ENCODE measurements around the gene MRPS25. TPM values are rescaled to one million over a fixed set of nuclear protein-coding genes. Genes with fewer than 3 reads are reported as not detected.

MRPS25 gene
- total and polyA plus RNA-seq, 2 donors (not counting 3 experiments of a cell fraction or from before 2014, with no cell fraction given) = 32.5 to 68.7 TPM

- BruUV-seq (replicated peaks) = no TSS peak
- no peak for DNase-seq (ENCODE audit: low read depth, low spot score)
- Histone ChIP-seq H3K9me1 (replicated peaks; ENCODE audit: control insufficient read depth, extremely low read depth, insufficient read depth, low read length) (no peaks in the 10 kb centered on the region), H3K36me3 (ENCODE audit: control insufficient read depth in 2 of 2, extremely low read depth in 1 of 2, insufficient read depth in 2 of 2, low read length in 2 of 2) (peaks cover 25 to 29% of the 10 kb centered on the region in 2 experiments), H4K20me1 (replicated peaks; ENCODE audit: control insufficient read depth, extremely low read depth, insufficient read depth, low read length) (no peaks in the 10 kb centered on the region), H3K27me3 (ENCODE audit: control insufficient read depth in 2 of 2, insufficient read depth in 2 of 2, low read length in 2 of 2) (no peaks in the 10 kb centered on the region), H3K4me3 (replicated peaks in 1 of 3; ENCODE audit: insufficient read depth in 1 of 3, low read depth in 1 of 3, low read length in 3 of 3) (no peak overlapping the region), H2AFZ (ENCODE audit: low read depth, low read length) (no peak overlapping the region), H3K4me1 (ENCODE audit: control insufficient read depth, extremely low read depth, insufficient read depth, low read length) (no peaks in the 10 kb centered on the region), H3K9me3 (replicated peaks; ENCODE audit: control insufficient read depth, insufficient read depth, low read length) (no peaks in the 10 kb centered on the region), H3K27ac (ENCODE audit: insufficient read depth, low read depth, low read length) (no peak overlapping the region), H3K4me2 (ENCODE audit: insufficient read depth, low read length) (no peak overlapping the region), H3K79me2 (ENCODE audit: control insufficient read depth, insufficient read depth, low read length) (no peaks in the 10 kb centered on the region), H3K9ac (replicated peaks; ENCODE audit: extremely low read depth, insufficient read depth, low read length) (no peak overlapping the region)
- ChIA-PET CTCF (interaction anchor here (0.7 kb wide), 1 partner anchor 8 kb away, joined by 3 read pairs; no protein-coding TSS in a partner anchor), POLR2A (no interaction called here)
- no peak for FAIRE-seq
- intact Hi-C loops (cut with micrococcal nuclease) = no loop called here
- TF ChIP-seq GATA2 (IDR thresholded peaks at IDR 0.05; ENCODE audit: insufficient read depth, insufficient read length, low read depth, low read length) (no peak), CTCF (IDR thresholded peaks at IDR 0.05; ENCODE audit: extremely low read depth in 1 of 2, insufficient read depth in 1 of 2, low read depth in 1 of 2, low read length in 2 of 2) (no peak)
- dilution Hi-C loops (cut with MboI; ENCODE audit: extremely low pct_ligation_motif_present, low sequenced_read_pairs) = no loop called here
These were observed 49.7 kb downstream of the MRPS25 start for GRCh38 chr3:15015456-15015855.

- Histone ChIP-seq H3K79me2 (ENCODE audit: control insufficient read depth, insufficient read depth, low read length) (no peaks in the 10 kb centered on the region), H3K9me3 (replicated peaks; ENCODE audit: control insufficient read depth, insufficient read depth, low read length) (no peaks in the 10 kb centered on the region), H3K36me3 (ENCODE audit: control insufficient read depth in 2 of 2, extremely low read depth in 1 of 2, insufficient read depth in 2 of 2, low read length in 2 of 2) (peaks cover 23% of the 10 kb centered on the region in 2 experiments), H3K4me2 (ENCODE audit: insufficient read depth, low read length) (no peak overlapping the region), H2AFZ (ENCODE audit: low read depth, low read length) (no peak overlapping the region), H3K9ac (replicated peaks; ENCODE audit: extremely low read depth, insufficient read depth, low read length) (no peak overlapping the region), H3K27ac (ENCODE audit: insufficient read depth, low read depth, low read length) (no peak overlapping the region), H3K9me1 (replicated peaks; ENCODE audit: control insufficient read depth, extremely low read depth, insufficient read depth, low read length) (no peaks in the 10 kb centered on the region), H3K27me3 (ENCODE audit: control insufficient read depth in 2 of 2, insufficient read depth in 2 of 2, low read length in 2 of 2) (no peaks in the 10 kb centered on the region), H3K4me1 (ENCODE audit: control insufficient read depth, extremely low read depth, insufficient read depth, low read length) (no peaks in the 10 kb centered on the region), H3K4me3 (replicated peaks in 1 of 3; ENCODE audit: insufficient read depth in 1 of 3, low read depth in 1 of 3, low read length in 3 of 3) (no peak overlapping the region), H4K20me1 (replicated peaks; ENCODE audit: control insufficient read depth, extremely low read depth, insufficient read depth, low read length) (no peaks in the 10 kb centered on the region)
- ChIA-PET CTCF (interaction anchor here (0.7 kb wide), 1 partner anchor 9 kb away, joined by 3 read pairs; no protein-coding TSS in a partner anchor), POLR2A (no interaction called here)
- no TSS peak for BruUV-seq (replicated peaks)
- intact Hi-C loops (cut with micrococcal nuclease) = no loop called here
- TF ChIP-seq MAX (IDR thresholded peaks at IDR 0.05; ENCODE audit: insufficient read depth, insufficient read length) (no peak), POLR2A (IDR thresholded peaks at IDR 0.05; ENCODE audit: low read depth, low read length) (no peak), GATA2 (IDR thresholded peaks at IDR 0.05; ENCODE audit: insufficient read depth, insufficient read length, low read depth, low read length) (no peak), CTCF (IDR thresholded peaks at IDR 0.05; ENCODE audit: extremely low read depth in 1 of 2, insufficient read depth in 1 of 2, low read depth in 1 of 2, low read length in 2 of 2) (no peak), MYC (IDR thresholded peaks at IDR 0.05; ENCODE audit: low read depth, low read length) (no peak), JUN (IDR thresholded peaks at IDR 0.05; ENCODE audit: borderline replicate concordance, insufficient read depth, insufficient read length, low read depth) (no peak), EZH2 (IDR thresholded peaks at IDR 0.05; ENCODE audit: borderline replicate concordance, low read depth, low read length, severe bottlenecking) (no peak)
- dilution Hi-C loops (cut with MboI; ENCODE audit: extremely low pct_ligation_motif_present, low sequenced_read_pairs) = no loop called here
- FAIRE-seq = no peak
- no peak for DNase-seq (ENCODE audit: low read depth, low spot score)
These were observed 50.3 kb downstream of the MRPS25 start for GRCh38 chr3:15014606-15015328.

Measured in endothelial cell of umbilical vein (primary cell).